Neuronal stem cell (in vitro differentiated cells): ENCODE data around the gene HELLS.
"Not testable (repeated sequence)": the region's sequence is repeated elsewhere in the genome, so short reads cannot be mapped to it uniquely, and the experiment has no call there.

ENCODE experiments used
- DNase-seq: peaks from one replicate; pipeline ENCODE4 v3.0.0-alpha.2; 2013; ENCODE audit warnings: low spot score
- H2AFZ ChIP-seq: one replicate; pipeline ENCODE4 v1.6.1; 2013; ENCODE audit warnings: mild to moderate bottlenecking, low read length, inconsistent platforms
- H2AK5ac ChIP-seq: 2 replicates; pipeline ENCODE4 v1.6.1; 2013; ENCODE audit warnings: low read depth, mild to moderate bottlenecking, inconsistent platforms, low read length, moderate library complexity, mixed read lengths
- H2BK120ac ChIP-seq: 2 replicates; pipeline ENCODE4 v1.6.1; 2013; ENCODE audit warnings: low read depth, mild to moderate bottlenecking, inconsistent platforms, low read length, moderate library complexity, mixed read lengths
- H2BK12ac ChIP-seq: one replicate; pipeline ENCODE4 v1.6.1; 2013; ENCODE audit warnings: low read length, inconsistent platforms
- H2BK15ac ChIP-seq: 2 replicates; pipeline ENCODE4 v1.6.1; 2013; ENCODE audit warnings: mild to moderate bottlenecking, low read length, inconsistent platforms, mixed read lengths
- H2BK5ac ChIP-seq: one replicate; pipeline ENCODE4 v1.6.1; 2013; ENCODE audit warnings: inconsistent platforms, mild to moderate bottlenecking, low read length, moderate library complexity
- H3K14ac ChIP-seq: one replicate; pipeline ENCODE4 v1.6.1; 2013; ENCODE audit warnings: low read length, inconsistent platforms
- H3K18ac ChIP-seq: 2 replicates; pipeline ENCODE4 v1.6.1; 2013; ENCODE audit warnings: low read length, inconsistent platforms
- H3K23ac ChIP-seq: 2 replicates; pipeline ENCODE4 v1.6.1; 2013; ENCODE audit warnings: low read depth, mild to moderate bottlenecking, mixed read lengths, low read length, inconsistent platforms; ENCODE audit not compliant: poor library complexity
- H3K27ac ChIP-seq: replicated peaks from 3 replicates; pipeline ENCODE4 v1.5.1; 2013; ENCODE audit warnings: low read length, inconsistent platforms
- H3K27me3 ChIP-seq, 3 experiments: 2 replicates each; pipeline ENCODE4 v1.6.1; 2013; ENCODE audit warnings: low read length in 3 of 3, mild to moderate bottlenecking in 2 of 3, inconsistent platforms in 1 of 3, low read depth in 1 of 3, mixed read lengths in 1 of 3, moderate library complexity in 1 of 3; ENCODE audit not compliant: control insufficient read depth in 3 of 3, insufficient read depth in 3 of 3
- H3K36me3 ChIP-seq, 2 donors: replicated peaks in 1 of 2; 2 replicates each; pipeline ENCODE4 v1.6.1; 2013; ENCODE audit warnings: low read length in 2 of 2; ENCODE audit not compliant: control insufficient read depth in 2 of 2, insufficient read depth in 2 of 2
- H3K4ac ChIP-seq: 2 replicates; pipeline ENCODE4 v1.6.1; 2013; ENCODE audit warnings: inconsistent platforms, mild to moderate bottlenecking, low read length, moderate library complexity
- H3K4me1 ChIP-seq, 2 donors: 1 replicate in 1 of 2; 2 replicates in 1 of 2; pipeline ENCODE4 v1.6.1; 2013; ENCODE audit warnings: low read length in 2 of 2, low read depth in 1 of 2; ENCODE audit not compliant: control insufficient read depth in 2 of 2, insufficient read depth in 1 of 2
- H3K4me2 ChIP-seq: one replicate; pipeline ENCODE4 v1.6.1; 2013; ENCODE audit warnings: mild to moderate bottlenecking, low read length, inconsistent platforms; ENCODE audit not compliant: insufficient read depth, poor library complexity, severe bottlenecking
- H3K4me3 ChIP-seq, 2 donors: 2 replicates each; pipeline ENCODE4 v1.5.1; 2013; ENCODE audit warnings: low read length in 2 of 2, mild to moderate bottlenecking in 2 of 2, inconsistent platforms in 1 of 2, moderate library complexity in 1 of 2
- H3K79me1 ChIP-seq: one replicate; pipeline ENCODE4 v1.6.1; 2013; ENCODE audit warnings: low read depth, mild to moderate bottlenecking, inconsistent platforms, low read length, moderate library complexity
- H3K9ac ChIP-seq: one replicate; pipeline ENCODE4 v1.6.1; 2013; ENCODE audit warnings: mild to moderate bottlenecking, low read depth, low read length, inconsistent platforms; ENCODE audit not compliant: poor library complexity
- H3K9me3 ChIP-seq, 2 donors: replicated peaks in 1 of 2; 2 replicates each; pipeline versions ENCODE3 to v1.6.1; 2013; ENCODE audit warnings: low read length in 2 of 2, mild to moderate bottlenecking in 2 of 2, inconsistent platforms in 1 of 2, low read depth in 1 of 2, mixed read lengths in 1 of 2, moderate library complexity in 1 of 2; ENCODE audit not compliant: control insufficient read depth in 2 of 2, insufficient read depth in 1 of 2
- H4K8ac ChIP-seq: one replicate; pipeline ENCODE4 v1.6.1; 2013; ENCODE audit warnings: low read depth, mild to moderate bottlenecking, inconsistent platforms, low read length, moderate library complexity
- H4K91ac ChIP-seq: one replicate; pipeline ENCODE4 v1.6.1; 2013; ENCODE audit warnings: low read length, low read depth, mild to moderate bottlenecking, inconsistent platforms; ENCODE audit not compliant: poor library complexity
- WGBS, 2 donors: extraction: QIAGEN DNeasy Blood & Tissue Kit; methylation state at CpG; one replicate each; pipeline ENCODE4 v1.1.7; 2013; ENCODE audit warnings: missing lambda C conversion rate in 2 of 2, mixed read lengths in 1 of 2; ENCODE audit not compliant: insufficient read length in 2 of 2, insufficient replicate concordance in 1 of 2; ENCODE audit errors: extremely low coverage in 2 of 2; 5-methylcytosine and 5-hydroxymethylcytosine counted together

HELLS gene

GRCh38 chr10:94521276-94522250 is 24.0 kb upstream of the HELLS start:
- H3K27ac ChIP-seq: no peak overlapping the region
- H2BK15ac ChIP-seq: no peak overlapping the region

DNA sequence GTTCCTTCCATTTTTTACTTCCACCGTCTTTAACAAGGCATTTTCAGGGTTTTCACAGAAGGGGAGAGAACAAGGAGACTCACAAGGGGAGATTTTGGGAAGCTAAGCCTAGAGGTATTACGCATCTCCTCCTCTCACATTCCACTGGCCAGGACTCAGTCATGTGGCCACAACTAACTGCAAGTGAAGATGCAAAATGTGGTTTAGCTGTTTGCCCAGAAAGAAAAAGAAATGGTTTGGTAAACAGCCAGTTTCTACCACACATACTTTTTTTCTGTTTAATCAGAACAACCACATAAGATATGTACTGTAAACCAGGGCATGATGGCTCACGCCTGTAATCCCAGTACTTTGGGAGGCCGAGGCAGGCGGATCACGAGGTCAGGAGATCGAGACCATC is 21.4 kb upstream of the HELLS start:
- DNase-seq: no peak
- WGBS, 2 donors: no CpG with 5 or more reads among the region's 7 CpGs
- H3K9me3 ChIP-seq: no peaks in the 10 kb centered on the region

More at GRCh38 chr10:94521276-94522250, 24.0 kb upstream of the HELLS start:
- H3K36me3 ChIP-seq: peaks cover 0 to 8% of the 10 kb centered on the region in 2 donors
- no peak overlapping the region for H3K14ac ChIP-seq
- no peak overlapping the region for H3K23ac ChIP-seq
- no peak overlapping the region for H2BK12ac ChIP-seq
- no peak overlapping the region for H3K9ac ChIP-seq
- H2BK5ac ChIP-seq: no peak overlapping the region
- H2AK5ac ChIP-seq: no peak overlapping the region
- H3K4me2 ChIP-seq: no peak overlapping the region
- H3K4me1 ChIP-seq: no peaks in the 10 kb centered on the region
- H3K9me3 ChIP-seq: no peaks in the 10 kb centered on the region
- H4K91ac ChIP-seq: no peak overlapping the region
- H3K4ac ChIP-seq: no peak overlapping the region
- H3K79me1 ChIP-seq: no peaks in the 10 kb centered on the region
- H3K18ac ChIP-seq: no peak overlapping the region
- no peak overlapping the region for H4K8ac ChIP-seq
- H3K27me3 ChIP-seq: no peaks in the 10 kb centered on the region
- DNase-seq: no peak
- H3K4me3 ChIP-seq: no peak overlapping the region
- no peak overlapping the region for H2AFZ ChIP-seq
- no CpG with 5 or more reads among the region's 5 CpGs for WGBS, 2 donors
- H2BK120ac ChIP-seq: no peak overlapping the region

DNA sequence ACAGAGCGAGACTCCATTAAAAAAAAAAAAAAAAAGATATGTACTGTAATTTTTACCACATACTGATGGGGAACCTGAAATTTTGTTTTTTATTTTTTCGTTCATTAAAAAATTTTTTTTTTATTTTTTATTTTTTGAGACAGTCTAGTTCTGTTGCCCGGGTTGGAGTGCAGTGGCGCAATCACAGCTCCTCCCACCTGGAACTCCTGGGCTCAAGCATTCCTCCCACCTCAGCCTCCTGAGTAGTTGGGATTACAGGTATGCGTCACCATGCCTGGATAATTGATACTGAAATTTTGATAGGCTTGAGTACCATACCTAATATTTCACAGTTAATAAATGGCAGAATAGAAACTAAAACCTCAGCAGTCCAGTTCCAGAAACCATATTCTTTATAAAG is 20.9 kb upstream of the HELLS start:
- Histone ChIP-seq H3K79me1 (no peaks in the 10 kb centered on the region), H2BK15ac (no peak overlapping the region), H3K4me2 (no peak overlapping the region), H3K18ac (no peak overlapping the region), H2BK120ac (no peak overlapping the region), H2AFZ (no peak overlapping the region), H3K14ac (no peak overlapping the region), H3K9ac (no peak overlapping the region), H2AK5ac (no peak overlapping the region), H3K27me3 (no peaks in the 10 kb centered on the region), H2BK12ac (no peak overlapping the region), H3K4me3 (no peak overlapping the region), H3K36me3 (peaks cover 0 to 5% of the 10 kb centered on the region in 2 donors), H4K91ac (no peak overlapping the region), H3K4me1 (no peaks in the 10 kb centered on the region), H3K27ac (no peak overlapping the region), H3K4ac (no peak overlapping the region), H3K9me3 (no peaks in the 10 kb centered on the region), H3K23ac (no peak overlapping the region), H4K8ac (no peak overlapping the region), H2BK5ac (no peak overlapping the region)
- no peak for DNase-seq
- no CpG with 5 or more reads among the region's 5 CpGs for WGBS, 2 donors

More for the DNA sequence above, 21.4 kb upstream of the HELLS start:
- Histone ChIP-seq H3K18ac (no peak overlapping the region), H2BK120ac (no peak overlapping the region), H2BK5ac (no peak overlapping the region), H2AFZ (no peak overlapping the region), H3K4me2 (no peak overlapping the region), H3K4me3 (no peak overlapping the region), H4K8ac (no peak overlapping the region), H3K9ac (no peak overlapping the region), H3K79me1 (no peaks in the 10 kb centered on the region), H3K36me3 (peaks cover 0 to 8% of the 10 kb centered on the region in 2 donors), H4K91ac (no peak overlapping the region), H3K27ac (no peak overlapping the region), H3K27me3 (no peaks in the 10 kb centered on the region), H3K14ac (no peak overlapping the region), H3K4me1 (no peaks in the 10 kb centered on the region), H3K23ac (no peak overlapping the region), H3K4ac (no peak overlapping the region), H2BK15ac (no peak overlapping the region), H2AK5ac (no peak overlapping the region), H2BK12ac (no peak overlapping the region)

DNA sequence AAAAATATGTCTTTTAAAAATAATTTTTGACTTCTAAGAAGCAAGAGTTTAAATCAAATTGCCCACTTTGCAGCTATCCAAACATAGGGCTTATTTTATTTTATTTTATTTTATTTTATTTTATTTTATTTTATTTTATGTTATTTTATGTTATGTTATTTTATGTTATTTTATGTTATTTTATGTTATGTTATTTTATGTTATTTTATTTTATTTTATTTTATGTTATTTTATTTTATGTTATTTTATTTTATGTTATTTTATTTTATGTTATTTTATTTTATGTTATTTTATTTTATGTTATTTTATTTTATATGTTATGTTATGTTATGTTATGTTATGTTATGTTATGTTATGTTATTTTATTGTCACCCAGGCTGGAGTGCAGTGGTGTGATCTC is 14.0 kb upstream of the HELLS start:
- H4K8ac ChIP-seq, H3K4me1 ChIP-seq, H3K9me3 ChIP-seq, H2AK5ac ChIP-seq, H2BK15ac ChIP-seq, H2BK5ac ChIP-seq, H2BK120ac ChIP-seq, H3K4me3 ChIP-seq, H4K91ac ChIP-seq, H3K18ac ChIP-seq, H3K14ac ChIP-seq, H3K27ac ChIP-seq, H3K4me2 ChIP-seq, H3K79me1 ChIP-seq, H3K4ac ChIP-seq, H2AFZ ChIP-seq, DNase-seq, H3K27me3 ChIP-seq, H3K9ac ChIP-seq, H3K23ac ChIP-seq, H2BK12ac ChIP-seq: not testable (repeated sequence)
- H3K36me3 ChIP-seq: peaks cover 0 to 17% of the 10 kb centered on the region in 2 donors
